Measurements from ENCODE around the gene DCP1A. TPM values are rescaled to one million over a fixed set of nuclear protein-coding genes. Genes with fewer than 3 reads are reported as not detected.

Gene DCP1A
- total RNA-seq, 1 experiment from 2014 or later, result 12.7 TPM

DNA sequence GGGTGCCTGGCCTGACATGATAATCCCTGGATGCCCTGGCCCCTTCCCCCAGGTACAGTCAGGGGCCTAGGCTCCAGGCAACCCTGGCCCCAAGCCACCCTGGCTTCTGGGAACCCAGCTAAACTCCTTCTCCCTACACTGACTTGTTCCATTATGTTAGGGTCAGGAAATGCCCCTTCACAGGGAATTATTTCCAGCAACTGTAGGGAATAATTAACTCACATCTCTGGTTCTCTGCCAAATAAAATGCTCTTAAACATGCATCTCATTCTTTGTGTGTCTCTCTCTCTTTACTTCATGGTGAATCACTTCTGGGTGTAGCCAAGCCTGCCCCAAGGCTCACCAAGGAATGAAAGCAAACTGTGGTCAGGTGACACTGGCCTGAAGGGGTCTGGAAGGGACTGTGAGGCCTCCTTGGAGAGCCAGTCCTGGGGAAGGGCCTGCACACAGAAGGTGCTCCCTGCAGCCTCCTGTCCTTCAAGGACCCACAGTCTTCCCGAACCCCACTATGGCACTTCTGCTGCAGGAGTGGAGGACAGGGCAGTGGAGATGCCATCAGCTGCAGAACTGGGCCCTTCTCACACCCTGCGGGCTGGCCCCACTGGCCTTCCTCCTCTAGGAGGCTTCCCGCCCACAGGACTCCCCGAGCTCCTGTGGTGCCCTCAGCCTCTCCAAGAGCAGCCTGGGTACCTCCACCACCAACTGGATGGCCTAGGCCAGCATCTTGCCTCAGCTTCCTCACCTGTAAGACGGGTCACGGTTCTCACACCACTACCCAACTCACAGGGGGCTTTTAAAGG is 109.1 kb downstream of the DCP1A start:
- ChIA-PET POLR2A (ENCODE audit: unreplicated experiment) (interaction anchor here (0.5 kb wide), 1 partner anchor 51 kb away, joined by 3 read pairs; no protein-coding TSS in a partner anchor), CTCF (no interaction called here)
- no peaks in the 10 kb centered on the region for H3K9me3 ChIP-seq (ENCODE audit: low read length)
- peaks cover 11% of the 10 kb centered on the region for H3F3A ChIP-seq (ENCODE audit: low read length, unreplicated experiment)
- peak overlapping the region; percentile 51 for H3K9ac ChIP-seq (ENCODE audit: low read length)
- DNase-seq (peak; percentile 98), ATAC-seq (peak; percentile 89)
- peaks cover 51% of the 10 kb centered on the region for H3K79me2 ChIP-seq (ENCODE audit: low read length)
- no peak overlapping the region for H3K4me3 ChIP-seq (ENCODE audit: low read length)
- no TSS peak for BruUV-seq (replicated peaks)
- peaks cover 83% of the 10 kb centered on the region for H3K36me3 ChIP-seq (ENCODE audit: low read depth, low read length)
- H3K4me1 ChIP-seq (ENCODE audit: insufficient read depth, low read length), result peaks cover 33% of the 10 kb centered on the region
- H3K27ac ChIP-seq (ENCODE audit: low read length), result peak overlapping the region; percentile 91
- TF ChIP-seq, protein P1, sequence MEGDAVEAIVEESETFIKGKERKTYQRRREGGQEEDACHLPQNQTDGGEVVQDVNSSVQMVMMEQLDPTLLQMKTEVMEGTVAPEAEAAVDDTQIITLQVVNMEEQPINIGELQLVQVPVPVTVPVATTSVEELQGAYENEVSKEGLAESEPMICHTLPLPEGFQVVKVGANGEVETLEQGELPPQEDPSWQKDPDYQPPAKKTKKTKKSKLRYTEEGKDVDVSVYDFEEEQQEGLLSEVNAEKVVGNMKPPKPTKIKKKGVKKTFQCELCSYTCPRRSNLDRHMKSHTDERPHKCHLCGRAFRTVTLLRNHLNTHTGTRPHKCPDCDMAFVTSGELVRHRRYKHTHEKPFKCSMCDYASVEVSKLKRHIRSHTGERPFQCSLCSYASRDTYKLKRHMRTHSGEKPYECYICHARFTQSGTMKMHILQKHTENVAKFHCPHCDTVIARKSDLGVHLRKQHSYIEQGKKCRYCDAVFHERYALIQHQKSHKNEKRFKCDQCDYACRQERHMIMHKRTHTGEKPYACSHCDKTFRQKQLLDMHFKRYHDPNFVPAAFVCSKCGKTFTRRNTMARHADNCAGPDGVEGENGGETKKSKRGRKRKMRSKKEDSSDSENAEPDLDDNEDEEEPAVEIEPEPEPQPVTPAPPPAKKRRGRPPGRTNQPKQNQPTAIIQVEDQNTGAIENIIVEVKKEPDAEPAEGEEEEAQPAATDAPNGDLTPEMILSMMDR (conservative IDR thresholded peaks at IDR 0.05; ENCODE audit: low read depth, low read length), result no peak
- TF ChIP-seq EZH2phosphoT487 (IDR thresholded peaks at IDR 0.05; ENCODE audit: borderline replicate concordance, low read length) (no peak), EZH2 (IDR thresholded peaks at IDR 0.05; ENCODE audit: low read length, unreplicated experiment) (no peak)
- H3K27me3 ChIP-seq (ENCODE audit: low read length), result no peaks in the 10 kb centered on the region
- H3K4me2 ChIP-seq (ENCODE audit: low read length), result peak overlapping the region; percentile 68
- intact Hi-C loops (cut with micrococcal nuclease), result loop anchor here (2.0 kb wide), 1 partner anchor 17 kb away; no protein-coding TSS in a partner anchor
- H3K9me2 ChIP-seq (replicated peaks; ENCODE audit: low read length), result no peaks in the 10 kb centered on the region
- no peak overlapping the region for H2AFZ ChIP-seq (ENCODE audit: low read length)
- H4K20me1 ChIP-seq (ENCODE audit: low read length), result peaks cover 22% of the 10 kb centered on the region

DNA sequence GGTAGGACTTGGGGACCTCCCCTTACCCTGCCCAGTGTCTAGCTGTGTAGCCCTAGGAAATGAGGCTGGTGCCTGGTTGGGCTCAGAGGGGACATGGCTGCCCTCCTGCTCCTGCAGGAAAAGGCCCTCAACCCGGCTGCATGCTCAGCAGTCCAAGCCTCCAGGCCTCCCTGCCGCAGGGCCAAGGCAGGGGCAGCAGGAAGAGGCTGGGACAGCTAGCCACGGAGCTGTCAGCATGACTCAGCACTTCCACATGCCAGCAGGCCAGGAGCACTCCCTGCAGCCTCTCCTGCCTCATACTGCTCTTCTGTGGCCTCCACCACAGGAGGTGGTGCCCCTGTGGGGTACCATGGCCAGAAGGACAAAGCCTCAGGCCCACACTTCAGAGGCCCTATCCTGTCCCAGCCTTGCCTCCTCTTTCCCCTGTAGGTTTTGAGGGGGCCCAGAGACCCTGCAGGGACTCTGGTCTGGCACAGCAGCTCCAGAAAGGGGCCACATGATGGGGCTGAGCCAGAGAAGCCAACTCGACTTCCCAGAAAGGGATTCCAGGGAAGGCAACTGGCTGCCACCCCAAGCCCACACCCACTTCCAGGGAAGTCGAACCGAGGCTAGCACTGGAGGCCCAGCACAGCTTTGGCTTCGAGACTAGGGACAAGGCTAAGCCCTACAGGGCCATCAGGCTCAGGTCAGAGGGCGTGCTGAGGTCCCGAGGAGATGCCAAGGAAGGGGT is 111.1 kb downstream of the DCP1A start:
- Histone ChIP-seq H3K79me2 (ENCODE audit: low read length) (peaks cover 31% of the 10 kb centered on the region), H3F3A (ENCODE audit: low read length, unreplicated experiment) (peaks cover 11% of the 10 kb centered on the region), H3K27me3 (ENCODE audit: low read length) (no peaks in the 10 kb centered on the region), H3K36me3 (ENCODE audit: low read depth, low read length) (peaks cover 86% of the 10 kb centered on the region), H3K4me1 (ENCODE audit: insufficient read depth, low read length) (peaks cover 33% of the 10 kb centered on the region), H2AFZ (ENCODE audit: low read length) (no peak overlapping the region), H3K9me3 (ENCODE audit: low read length) (no peaks in the 10 kb centered on the region), H3K4me3 (ENCODE audit: low read length) (no peak overlapping the region), H3K4me2 (ENCODE audit: low read length) (0 out of 2 replicates have a peak overlapping the region, but pooled peaks have one; percentile 17), H3K9me2 (replicated peaks; ENCODE audit: low read length) (no peaks in the 10 kb centered on the region), H4K20me1 (ENCODE audit: low read length) (peaks cover 4% of the 10 kb centered on the region; the same call in 1 of the 2 replicates), H3K9ac (ENCODE audit: low read length) (peak overlapping the region; percentile 74), H3K27ac (ENCODE audit: low read length) (peak overlapping the region; percentile 91)
- ChIA-PET POLR2A (ENCODE audit: unreplicated experiment) (no interaction called here), CTCF (no interaction called here)
- DNase-seq (peak; percentile 83), ATAC-seq (peak; percentile 77)
- TF ChIP-seq, protein P1 (conservative IDR thresholded peaks at IDR 0.05; ENCODE audit: low read depth, low read length), result no peak
- TSS peak; percentile 50 for BruUV-seq (replicated peaks)
- intact Hi-C loops (cut with micrococcal nuclease), result no loop called here

Data from PC-3 (cell line).